RWPE1 (cell line): ENCODE measurements around the gene CREB3L4.

ENCODE experiments used
- CTCF ChIA-PET: fragments of 350-600 bp; sonication (Branson Sonifier 250); formaldehyde crosslinking; extraction: SDS; loops from one replicate; lab custom pipeline; 2021; lab: Yijun Ruan, JAX
- POLR2A ChIA-PET: fragments of 400-600 bp; formaldehyde crosslinking; extraction: SDS; loops from one replicate; lab custom pipeline; 2020; ENCODE audit warnings: antibody characterized with exemption; ENCODE audit not compliant: low non-redundant PET; lab: Yijun Ruan, JAX
- DNase-seq: peaks from one replicate; pipeline ENCODE4 v3.0.0; 2012; ENCODE audit warnings: low spot score
- H3K27ac ChIP-seq: fragments of 450-650 bp; 2 replicates; pipeline ENCODE4 v1.5.1; 2017
- TF ChIP-seq, protein P1 (sequence below): fragments of 450-650 bp; conservative IDR thresholded peaks from 2 replicates; pipeline ENCODE4 v1.5.1; 2017; ENCODE audit warnings: low read depth, mild to moderate bottlenecking

The CREB3L4 gene

DNA sequence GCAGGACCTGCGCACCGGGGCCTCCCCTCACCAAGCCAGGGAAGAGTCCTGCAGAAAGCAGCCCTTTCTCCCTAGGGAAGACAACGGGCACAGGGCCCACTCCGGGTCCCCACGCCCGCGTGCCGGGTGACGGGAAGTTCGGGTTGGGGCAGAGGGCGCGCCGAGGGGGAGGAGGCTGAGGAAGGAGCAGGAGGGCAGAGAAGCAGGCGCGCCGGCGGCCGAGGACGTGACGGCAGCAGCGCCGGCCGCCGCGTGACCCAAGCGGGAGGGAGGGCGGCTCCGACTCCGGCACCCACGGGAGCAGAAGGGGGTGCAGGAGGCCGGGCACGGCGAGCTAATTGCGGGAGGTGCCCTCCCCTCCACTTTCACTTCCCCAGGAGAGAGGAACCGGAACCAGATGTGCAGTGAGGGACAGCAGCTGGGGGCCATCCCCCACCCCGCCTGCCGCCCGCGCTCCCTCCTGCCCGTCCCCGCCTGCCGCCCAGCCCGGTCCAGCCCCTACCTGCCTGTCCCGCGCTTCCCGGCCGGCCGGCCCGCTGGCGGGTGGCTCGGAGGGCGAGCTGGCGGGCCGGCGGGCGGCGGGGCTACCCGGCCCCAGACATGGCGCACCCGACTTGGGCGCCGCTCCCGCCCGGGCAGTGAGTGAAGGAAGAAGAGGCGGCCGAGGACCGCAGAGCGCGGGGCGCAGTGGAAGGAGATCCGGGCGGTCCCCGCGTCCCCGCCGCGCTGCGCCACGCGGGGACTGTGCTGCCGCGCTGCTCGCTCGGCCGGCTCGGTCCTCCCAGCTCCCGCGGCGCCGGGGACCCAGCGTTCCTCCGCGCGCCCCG is 21.7 kb upstream of the CREB3L4 start:
- TF ChIP-seq, protein P1, sequence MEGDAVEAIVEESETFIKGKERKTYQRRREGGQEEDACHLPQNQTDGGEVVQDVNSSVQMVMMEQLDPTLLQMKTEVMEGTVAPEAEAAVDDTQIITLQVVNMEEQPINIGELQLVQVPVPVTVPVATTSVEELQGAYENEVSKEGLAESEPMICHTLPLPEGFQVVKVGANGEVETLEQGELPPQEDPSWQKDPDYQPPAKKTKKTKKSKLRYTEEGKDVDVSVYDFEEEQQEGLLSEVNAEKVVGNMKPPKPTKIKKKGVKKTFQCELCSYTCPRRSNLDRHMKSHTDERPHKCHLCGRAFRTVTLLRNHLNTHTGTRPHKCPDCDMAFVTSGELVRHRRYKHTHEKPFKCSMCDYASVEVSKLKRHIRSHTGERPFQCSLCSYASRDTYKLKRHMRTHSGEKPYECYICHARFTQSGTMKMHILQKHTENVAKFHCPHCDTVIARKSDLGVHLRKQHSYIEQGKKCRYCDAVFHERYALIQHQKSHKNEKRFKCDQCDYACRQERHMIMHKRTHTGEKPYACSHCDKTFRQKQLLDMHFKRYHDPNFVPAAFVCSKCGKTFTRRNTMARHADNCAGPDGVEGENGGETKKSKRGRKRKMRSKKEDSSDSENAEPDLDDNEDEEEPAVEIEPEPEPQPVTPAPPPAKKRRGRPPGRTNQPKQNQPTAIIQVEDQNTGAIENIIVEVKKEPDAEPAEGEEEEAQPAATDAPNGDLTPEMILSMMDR, result no peak
- H3K27ac ChIP-seq, result peak overlapping the region; percentile 92
- POLR2A ChIA-PET, result interaction anchor here (0.5 to 1.0 kb wide), 5 partner anchors 21 to 214 kb away, joined by 3 to 6 read pairs (median 4); partner anchors contain the start of gene CREB3L4
- CTCF ChIA-PET, result interaction anchor here (0.5 to 1.6 kb wide), 16 partner anchors 11 to 1231 kb away, joined by 3 to 9 read pairs (median 5); partner anchors contain the start of genes CREB3L4, CRTC2, GATAD2B and JTB
- DNase-seq, result peak; percentile 64

DNA sequence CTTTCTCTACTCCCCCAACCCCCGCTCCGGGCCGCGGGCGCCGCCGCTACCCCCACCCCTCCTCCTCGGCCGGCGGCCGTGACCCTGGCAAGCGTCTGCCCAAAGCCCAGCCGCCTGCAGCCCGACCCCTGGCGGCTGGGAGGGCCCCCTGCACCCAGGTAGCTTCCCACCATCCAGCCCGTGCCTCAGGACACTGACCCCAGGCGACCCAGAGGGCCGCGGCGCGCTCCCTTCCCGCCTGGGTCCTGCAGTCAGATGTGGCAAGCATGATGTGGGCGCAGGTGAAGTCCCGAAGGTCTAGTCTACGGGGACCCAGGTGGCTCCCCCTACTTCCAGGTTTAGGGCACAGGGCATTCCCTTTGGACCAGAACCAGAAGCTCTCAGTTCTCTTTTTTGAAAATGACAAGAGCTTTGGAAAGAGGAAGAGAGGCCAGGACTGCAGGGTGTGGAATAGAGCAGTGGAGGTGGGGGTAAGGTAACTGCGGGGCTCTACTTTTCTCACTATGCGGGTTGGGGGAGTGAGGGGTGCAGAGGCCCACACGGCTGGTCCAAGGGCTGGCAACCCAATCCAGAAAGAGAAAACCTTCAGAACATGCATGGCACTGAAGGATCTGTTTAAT is 21.0 kb upstream of the CREB3L4 start, which contains the start of gene DENND4B:
DENND4B (minus strand) TSS at position 97 of the 620 bp plus-strand sequence. CDS start 2,344 bp downstream, outside the sequence.
- CTCF ChIA-PET, result interaction anchor here (0.6 to 1.6 kb wide), 19 partner anchors 10 to 1008 kb away, joined by 3 to 9 read pairs (median 5); partner anchors contain the start of genes CREB3L4, CRTC2, GATAD2B and JTB
- peak within 1 kb of the TSS; percentile 92 for H3K27ac ChIP-seq
- TF ChIP-seq, protein P1, result peak; percentile 96
- POLR2A ChIA-PET, result interaction anchor here (0.5 to 1.0 kb wide), 5 partner anchors 21 to 214 kb away, joined by 3 to 6 read pairs (median 4); partner anchors contain the start of gene CREB3L4
- peak; percentile 95 for DNase-seq

DNA sequence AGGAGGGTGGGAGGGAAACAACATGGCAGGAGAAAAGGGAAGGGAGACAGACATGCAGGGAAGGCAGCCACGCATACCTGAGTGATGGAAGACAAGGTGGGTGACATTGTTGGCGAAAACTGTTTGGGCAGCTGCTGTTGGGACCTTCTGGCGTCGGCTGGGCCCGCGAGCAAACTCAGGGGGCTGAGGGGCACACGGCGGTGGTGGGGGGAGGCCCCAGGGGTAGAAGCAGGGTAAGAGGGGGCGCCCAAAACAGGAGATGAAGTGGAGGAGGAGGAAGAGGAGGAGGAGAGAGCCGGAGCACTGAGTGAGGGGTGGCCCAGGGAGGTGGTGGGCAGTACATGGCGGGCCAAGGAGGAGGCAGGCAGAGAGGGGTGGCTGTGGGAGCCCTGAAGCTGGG is 16.5 kb upstream of the CREB3L4 start:
- POLR2A ChIA-PET, result no interaction called here

DNA sequence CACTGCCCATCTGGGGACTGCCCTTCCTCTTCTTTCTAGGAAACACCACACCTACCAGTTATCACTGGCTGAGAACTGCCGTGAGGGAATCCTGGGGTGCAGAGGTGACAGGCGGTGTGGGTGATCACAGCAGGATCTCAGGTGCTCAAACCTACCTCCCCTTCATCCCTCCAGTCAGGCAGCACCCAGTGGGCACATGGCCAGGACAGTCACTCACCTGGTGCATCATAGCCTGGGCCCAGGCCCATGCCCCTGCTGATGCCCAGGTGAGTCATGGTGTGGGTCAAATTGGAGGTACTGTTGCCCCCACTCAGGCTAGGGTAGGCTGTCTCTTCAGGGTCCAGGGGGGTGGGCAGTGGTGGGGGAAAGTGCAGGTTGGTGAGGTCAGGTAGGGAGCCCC is 15.9 kb upstream of the CREB3L4 start:
- POLR2A ChIA-PET, result no interaction called here
- CTCF ChIA-PET, result interaction anchor here (1.1 kb wide), 1 partner anchor 35 kb away, joined by 3 read pairs; no protein-coding TSS in a partner anchor
- TF ChIP-seq, protein P1, result no peak
- H3K27ac ChIP-seq, result peak overlapping the region; percentile 13; the same call in 1 of the 2 replicates
- peak; percentile 47 for DNase-seq

More for the DNA sequence above, 16.5 kb upstream of the CREB3L4 start:
- TF ChIP-seq, protein P1, result no peak
- CTCF ChIA-PET, result no interaction called here
- no peak overlapping the region for H3K27ac ChIP-seq
- no peak for DNase-seq

DNA sequence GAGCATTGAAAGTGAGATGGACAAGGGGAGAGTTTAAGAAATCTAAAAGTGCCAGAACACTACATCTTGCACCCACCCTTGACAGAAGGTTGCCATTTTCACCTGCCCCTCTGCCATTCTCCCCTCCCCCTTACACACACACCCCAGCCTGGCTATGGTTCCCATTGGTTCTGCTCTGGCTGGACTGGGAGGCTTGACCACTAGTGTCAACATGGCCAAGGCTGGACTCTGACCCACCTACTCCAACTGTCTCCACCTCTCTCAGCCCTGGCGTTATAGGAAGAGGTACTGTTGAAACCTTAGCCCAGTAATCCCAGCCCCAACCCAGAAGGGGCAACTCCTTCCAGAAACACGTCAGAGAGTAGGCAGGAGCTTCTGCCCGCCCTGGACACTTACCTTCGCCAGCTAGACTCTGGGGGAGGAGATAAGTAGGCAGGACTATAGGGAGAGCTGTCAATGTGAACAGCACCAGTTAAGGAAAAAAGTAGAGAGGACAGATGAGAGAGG is 13.8 kb upstream of the CREB3L4 start:
- DNase-seq, result no peak
- TF ChIP-seq, protein P1, result no peak
- ChIA-PET CTCF (no interaction called here), POLR2A (no interaction called here)
- H3K27ac ChIP-seq, result no peak overlapping the region

DNA sequence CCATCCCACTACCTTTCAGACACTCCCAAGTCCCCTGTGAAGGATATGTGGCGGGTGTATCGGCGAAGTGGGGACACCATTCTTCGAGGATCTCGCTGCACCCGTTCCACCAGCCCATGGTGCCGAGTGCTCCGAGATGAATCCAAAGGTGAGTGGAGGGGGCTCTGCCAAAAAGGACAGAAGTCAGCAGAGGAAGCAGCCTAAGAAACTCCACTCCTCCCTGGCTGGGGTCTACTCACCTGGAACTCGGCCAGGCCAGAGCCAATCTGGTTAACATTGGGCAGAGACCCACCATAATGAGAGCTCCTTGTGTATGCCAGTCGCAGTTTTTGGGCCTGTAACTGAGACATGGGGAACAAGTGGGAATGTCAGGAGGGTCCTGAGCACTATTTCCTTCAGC is 12.9 kb upstream of the CREB3L4 start:
- POLR2A ChIA-PET, result no interaction called here
- CTCF ChIA-PET, result no interaction called here
- no peak overlapping the region for H3K27ac ChIP-seq
- DNase-seq, result no peak
- TF ChIP-seq, protein P1, result no peak
